ENCODE measurements around the gene ZCCHC24. TPM values are rescaled to one million over a fixed set of nuclear protein-coding genes. Genes with fewer than 3 reads are reported as not detected.

ZCCHC24 gene
- total RNA-seq, 1 donor, result 56.0 TPM

DNA sequence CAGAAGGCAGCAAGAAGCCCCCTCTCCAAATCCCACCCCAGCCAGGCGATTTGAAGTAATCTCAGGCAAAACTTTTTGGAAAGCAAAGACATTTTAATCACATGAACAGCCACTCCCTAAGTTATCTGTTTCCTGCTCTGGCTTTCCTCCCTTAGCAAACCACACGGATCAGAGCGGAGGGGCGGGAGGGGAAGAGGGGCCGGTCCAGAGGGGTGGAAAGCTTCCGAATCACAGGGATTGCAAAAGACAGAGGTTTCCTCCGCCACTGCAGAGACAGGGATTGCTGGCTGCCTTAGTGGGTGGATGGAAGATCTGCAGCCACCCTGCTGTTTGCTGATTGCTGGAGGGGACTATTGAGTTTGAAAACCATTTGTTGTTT, 41.2 kb downstream of the ZCCHC24 start:
- DNase-seq (ENCODE audit: low read depth), result peak; percentile 96
- TF ChIP-seq, protein P1, sequence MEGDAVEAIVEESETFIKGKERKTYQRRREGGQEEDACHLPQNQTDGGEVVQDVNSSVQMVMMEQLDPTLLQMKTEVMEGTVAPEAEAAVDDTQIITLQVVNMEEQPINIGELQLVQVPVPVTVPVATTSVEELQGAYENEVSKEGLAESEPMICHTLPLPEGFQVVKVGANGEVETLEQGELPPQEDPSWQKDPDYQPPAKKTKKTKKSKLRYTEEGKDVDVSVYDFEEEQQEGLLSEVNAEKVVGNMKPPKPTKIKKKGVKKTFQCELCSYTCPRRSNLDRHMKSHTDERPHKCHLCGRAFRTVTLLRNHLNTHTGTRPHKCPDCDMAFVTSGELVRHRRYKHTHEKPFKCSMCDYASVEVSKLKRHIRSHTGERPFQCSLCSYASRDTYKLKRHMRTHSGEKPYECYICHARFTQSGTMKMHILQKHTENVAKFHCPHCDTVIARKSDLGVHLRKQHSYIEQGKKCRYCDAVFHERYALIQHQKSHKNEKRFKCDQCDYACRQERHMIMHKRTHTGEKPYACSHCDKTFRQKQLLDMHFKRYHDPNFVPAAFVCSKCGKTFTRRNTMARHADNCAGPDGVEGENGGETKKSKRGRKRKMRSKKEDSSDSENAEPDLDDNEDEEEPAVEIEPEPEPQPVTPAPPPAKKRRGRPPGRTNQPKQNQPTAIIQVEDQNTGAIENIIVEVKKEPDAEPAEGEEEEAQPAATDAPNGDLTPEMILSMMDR (IDR thresholded peaks at IDR 0.05; ENCODE audit: insufficient read depth, low read length), result no peak
- H3K4me3 ChIP-seq (ENCODE audit: low read depth, low read length), result no peak overlapping the region

DNA sequence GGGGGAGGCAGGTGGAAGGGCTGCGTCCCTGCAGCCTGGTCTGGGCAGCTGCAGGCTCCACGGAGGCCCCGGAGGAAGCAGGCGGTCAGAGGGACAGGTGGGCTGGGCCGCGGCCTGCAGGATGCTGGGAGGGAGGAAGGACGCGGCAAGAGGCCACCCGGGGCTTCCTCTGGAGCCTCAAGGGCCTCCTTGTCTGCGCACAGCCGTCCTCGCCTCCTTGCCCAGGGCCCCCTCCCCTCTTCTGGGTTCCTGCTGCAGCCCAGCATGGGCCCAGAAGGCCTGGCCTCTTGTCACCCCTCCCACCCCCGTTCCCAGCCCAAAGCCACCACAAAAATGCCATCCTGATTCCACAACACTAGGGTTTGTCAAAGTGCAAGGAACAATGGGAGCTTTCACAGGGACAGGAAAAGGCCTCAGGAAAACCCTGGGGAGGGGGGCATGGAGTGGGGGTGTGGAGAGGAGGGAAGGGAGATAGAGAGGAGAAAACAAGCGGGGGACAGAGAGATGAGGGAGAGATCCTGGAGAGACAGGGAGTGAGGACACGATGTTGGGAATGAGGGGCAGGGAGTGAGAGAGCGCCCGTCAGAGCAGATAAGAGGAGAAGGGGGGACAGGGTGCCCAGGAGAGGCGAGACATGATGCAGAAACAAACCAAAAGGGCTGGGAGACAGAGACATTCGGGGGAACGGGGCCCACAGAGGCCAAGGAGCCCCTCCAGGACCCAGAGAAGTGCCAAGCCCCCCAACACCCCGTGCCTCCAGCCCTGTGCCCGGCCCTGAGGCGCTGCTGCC, 41.8 kb downstream of the ZCCHC24 start:
- DNase-seq (ENCODE audit: low read depth), result peak; percentile 33
- TF ChIP-seq, protein P1 (IDR thresholded peaks at IDR 0.05; ENCODE audit: insufficient read depth, low read length), result no peak
- no peak overlapping the region for H3K4me3 ChIP-seq (ENCODE audit: low read depth, low read length)

DNA sequence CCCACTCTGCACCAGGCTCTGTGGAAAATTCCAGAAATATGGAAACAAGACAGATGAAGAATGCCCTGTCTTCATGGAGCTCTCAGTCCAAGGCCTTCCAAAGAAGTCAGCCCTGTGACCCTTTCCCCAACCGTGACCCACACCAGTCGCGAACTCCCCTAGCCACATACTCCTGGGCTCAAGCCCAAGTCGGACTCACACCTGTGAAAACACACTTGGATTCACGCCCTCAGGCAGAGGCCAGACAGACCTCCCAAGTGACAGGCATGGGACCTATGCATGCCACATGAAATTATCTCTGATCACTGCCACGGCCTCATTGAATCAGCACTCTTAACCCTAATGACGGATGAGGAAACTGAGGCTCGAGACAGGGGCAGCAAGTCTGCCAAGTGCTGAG, 42.5 kb downstream of the ZCCHC24 start:
- no peak overlapping the region for H3K4me3 ChIP-seq (ENCODE audit: low read depth, low read length)
- no peak for DNase-seq (ENCODE audit: low read depth)
- TF ChIP-seq, protein P1 (IDR thresholded peaks at IDR 0.05; ENCODE audit: insufficient read depth, low read length), result no peak

DNA sequence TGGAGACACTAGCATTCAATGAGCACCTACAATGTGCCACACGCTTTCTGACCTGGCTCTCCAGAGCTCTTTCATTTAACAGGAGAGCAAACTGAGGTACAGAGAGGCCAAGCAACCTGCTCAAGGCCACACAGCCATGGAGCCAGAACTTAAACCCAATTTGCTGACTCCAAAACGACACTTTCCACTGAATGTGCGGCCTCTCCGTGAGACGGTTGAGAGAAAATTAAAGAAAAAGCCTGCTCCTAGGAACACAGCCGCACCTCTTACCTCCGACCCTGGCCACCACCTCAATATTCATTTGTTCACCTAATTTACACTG, 42.8 kb downstream of the ZCCHC24 start:
- no peak for DNase-seq (ENCODE audit: low read depth)
- no peak overlapping the region for H3K4me3 ChIP-seq (ENCODE audit: low read depth, low read length)
- TF ChIP-seq, protein P1 (IDR thresholded peaks at IDR 0.05; ENCODE audit: insufficient read depth, low read length), result no peak

DNA sequence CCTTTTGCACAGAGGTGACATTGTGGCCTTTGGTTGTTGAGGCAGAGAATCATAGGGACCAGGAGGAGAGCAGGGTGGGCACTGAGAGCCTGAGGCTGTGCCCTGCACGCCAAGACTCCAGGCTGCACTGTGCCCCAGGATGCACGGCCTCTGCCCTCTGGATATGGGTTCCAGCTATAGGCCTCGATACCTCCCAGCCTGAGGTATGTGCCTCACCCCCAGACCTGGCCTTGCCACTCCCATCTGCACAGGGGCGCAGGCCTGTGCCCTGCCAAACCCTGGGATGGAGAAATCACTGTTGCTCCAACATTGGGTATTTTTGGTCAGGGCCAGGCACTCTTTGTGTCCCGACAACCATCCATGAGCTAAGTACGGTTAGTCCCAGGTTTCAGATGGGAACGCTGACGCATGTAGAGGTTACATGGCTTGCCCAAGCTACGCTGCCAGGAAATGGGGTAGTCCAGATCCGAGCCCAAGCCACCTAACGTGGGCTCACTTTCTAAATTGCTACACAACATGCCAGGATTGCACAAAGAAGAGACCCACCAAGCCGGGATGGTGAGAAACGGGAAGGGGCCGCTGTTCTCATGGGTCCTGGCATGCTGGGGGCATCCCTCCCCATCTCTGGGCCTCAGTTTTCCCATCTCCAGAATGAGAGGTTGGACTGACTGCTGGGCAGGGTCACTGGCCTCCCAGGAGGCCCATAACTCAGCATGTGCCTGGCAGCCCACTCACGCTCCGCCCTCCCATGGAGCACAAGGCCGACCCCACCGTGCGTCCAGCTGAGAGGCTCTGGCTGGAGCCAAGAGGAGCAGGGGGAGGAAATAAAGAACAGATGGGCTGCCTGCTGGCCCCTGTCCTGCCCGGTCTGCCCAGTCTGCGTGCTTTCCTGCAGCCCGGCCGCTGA, 44.2 kb downstream of the ZCCHC24 start:
- DNase-seq (ENCODE audit: low read depth), result peak; percentile 91
- TF ChIP-seq, protein P1 (IDR thresholded peaks at IDR 0.05; ENCODE audit: insufficient read depth, low read length), result no peak
- H3K4me3 ChIP-seq (ENCODE audit: low read depth, low read length), result no peak overlapping the region

DNA sequence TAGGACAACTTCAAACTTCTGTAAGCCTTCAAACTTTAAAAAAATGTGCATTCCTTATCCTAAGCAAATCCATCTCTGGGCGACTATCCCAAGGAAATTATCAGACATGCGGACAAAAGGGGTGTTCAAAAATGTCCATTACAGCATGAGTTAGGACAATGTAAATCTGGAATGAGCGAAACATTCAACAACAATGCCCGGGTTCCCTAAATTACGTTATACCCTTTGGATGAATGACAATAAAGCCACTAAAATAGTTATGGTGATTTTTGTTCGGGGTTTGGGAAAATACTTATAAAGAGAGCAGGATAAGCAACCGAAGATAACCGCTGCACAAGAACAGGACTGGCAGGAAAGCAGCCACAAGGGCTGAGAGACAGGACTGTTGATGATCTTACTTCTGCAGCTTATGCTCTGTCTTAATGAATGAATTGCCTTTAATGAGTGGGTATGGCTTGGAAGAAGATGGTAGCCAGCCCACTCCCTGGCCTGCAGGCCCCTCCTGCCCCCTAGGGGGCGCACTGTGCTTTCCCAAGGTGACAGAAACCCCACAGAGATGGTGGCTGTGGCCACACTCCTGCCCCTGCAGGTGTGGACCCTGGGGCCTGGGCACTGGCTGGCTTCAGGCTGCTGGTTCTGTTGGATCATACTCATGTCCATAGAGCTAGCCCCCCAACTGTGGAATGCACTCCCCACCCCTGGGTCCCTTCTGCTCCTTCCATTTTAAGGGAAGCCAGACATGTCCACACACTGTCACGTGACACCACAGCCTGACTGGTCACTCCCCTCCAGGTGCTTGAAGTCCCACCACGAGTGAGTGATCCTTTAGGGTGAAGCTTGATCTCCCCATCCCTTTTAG, 45.0 kb downstream of the ZCCHC24 start:
- TF ChIP-seq, protein P1 (IDR thresholded peaks at IDR 0.05; ENCODE audit: insufficient read depth, low read length), result peak; percentile 85
- peak overlapping the region; percentile 49 for H3K4me3 ChIP-seq (ENCODE audit: low read depth, low read length)
- peak; percentile 77 for DNase-seq (ENCODE audit: low read depth)
